Osteoblast (primary cell): ENCODE results near the gene P4HA3. TPM values are rescaled to one million over a fixed set of nuclear protein-coding genes. Genes with fewer than 3 reads are reported as not detected.

Source experiments
- DNase-seq: peaks from one replicate; pipeline ENCODE4 v3.0.0; 2011; ENCODE audit warnings: low spot score, mixed read lengths; ENCODE audit not compliant: insufficient read length; ENCODE audit errors: missing footprints
- H2AFZ ChIP-seq: 2 replicates; pipeline ENCODE4 v1.6.0; 2011; ENCODE audit warnings: mild to moderate bottlenecking, low read length
- H3K27ac ChIP-seq: 2 replicates; pipeline ENCODE4 v1.5.1; 2011; ENCODE audit warnings: mild to moderate bottlenecking, low read depth, low read length, moderate library complexity
- H3K27me3 ChIP-seq: 2 replicates; pipeline ENCODE4 v1.6.0; 2012; ENCODE audit warnings: mild to moderate bottlenecking, control low read depth, inconsistent platforms, low read length, moderate library complexity; ENCODE audit not compliant: insufficient read depth
- H3K36me3 ChIP-seq: 2 replicates; pipeline ENCODE4 v1.5.1; 2011; ENCODE audit warnings: mild to moderate bottlenecking, low read length, control low read depth, moderate library complexity; ENCODE audit not compliant: insufficient read depth
- H3K4me1 ChIP-seq: 2 replicates; pipeline ENCODE4 v1.5.1; 2011; ENCODE audit warnings: mild to moderate bottlenecking, low read length, control low read depth, moderate library complexity; ENCODE audit not compliant: insufficient read depth
- H3K4me2 ChIP-seq: 2 replicates; pipeline ENCODE4 v1.6.0; 2011; ENCODE audit warnings: mild to moderate bottlenecking, low read length; ENCODE audit not compliant: insufficient read depth
- H3K4me3 ChIP-seq: fragments of 200-600 bp; sonication (generic); 3 replicates; pipeline ENCODE4 v1.5.1; 2012; ENCODE audit warnings: mild to moderate bottlenecking, low read length, inconsistent platforms; ENCODE audit not compliant: insufficient read depth
- H3K79me2 ChIP-seq: 2 replicates; pipeline ENCODE4 v1.6.0; 2012; ENCODE audit warnings: mild to moderate bottlenecking, low read length, control low read depth, inconsistent platforms; ENCODE audit not compliant: insufficient read depth
- H3K9me3 ChIP-seq: 2 replicates; pipeline ENCODE4 v1.5.1; 2011; ENCODE audit warnings: low read depth, low read length, control low read depth
- H4K20me1 ChIP-seq: 2 replicates; pipeline ENCODE4 v1.6.0; 2012; ENCODE audit warnings: mild to moderate bottlenecking, low read length, control low read depth; ENCODE audit not compliant: insufficient read depth
- CTCF ChIP-seq: IDR thresholded peaks from 2 replicates; pipeline ENCODE4 v1.5.1; 2011; ENCODE audit warnings: mild to moderate bottlenecking, low read depth, low read length, moderate library complexity; ENCODE audit errors: extremely low read depth
- small RNA-seq: library from RNA; depleted of rRNA; stranded (forward); fragments of <200 nt; gene quantifications from one replicate; pipeline ENCODE3, GENCODE V24; 2012
- total RNA-seq: library from RNA; depleted of rRNA; stranded (reverse); fragments of >200 nt; gene quantifications from 2 replicates; pipeline ENCODE4 v1.2.3, GENCODE V29; 2012

The P4HA3 gene
- total RNA-seq, 1 donor = 8.7 TPM

- Histone ChIP-seq H3K79me2 (no peaks in the 10 kb centered on the region), H3K4me2 (no peak overlapping the region), H4K20me1 (peaks cover 3% of the 10 kb centered on the region), H3K27ac (no peak overlapping the region), H2AFZ (no peak overlapping the region), H3K4me1 (no peaks in the 10 kb centered on the region), H3K4me3 (no peak overlapping the region), H3K36me3 (peaks cover 3% of the 10 kb centered on the region), H3K9me3 (no peaks in the 10 kb centered on the region), H3K27me3 (no peaks in the 10 kb centered on the region)
- DNase-seq = peak; percentile 52
- no peak for TF ChIP-seq CTCF
Measured at GRCh38 chr11:74221816-74222215, 89.6 kb downstream of the P4HA3 start.

- H3K79me2 ChIP-seq = no peaks in the 10 kb centered on the region
- H3K4me2 ChIP-seq = no peak overlapping the region
- no peaks in the 10 kb centered on the region for H3K4me1 ChIP-seq
- H2AFZ ChIP-seq = no peak overlapping the region
- H3K36me3 ChIP-seq = peaks cover 3% of the 10 kb centered on the region
- peaks cover 3% of the 10 kb centered on the region for H4K20me1 ChIP-seq
- no peak for DNase-seq
- H3K27me3 ChIP-seq = no peaks in the 10 kb centered on the region
- H3K4me3 ChIP-seq = no peak overlapping the region
- H3K9me3 ChIP-seq = no peaks in the 10 kb centered on the region
- H3K27ac ChIP-seq = no peak overlapping the region
- no peak for TF ChIP-seq CTCF
Measured at GRCh38 chr11:74220376-74220775, 91.1 kb downstream of the P4HA3 start.

Small RNAs within 50 kb of the gene (small RNA-seq; reads per million reads assigned to genes)
- not detected for gene RF00409

Other genes starting within 250 kb of the P4HA3 start
- gene C2CD3, start 140.6 kb downstream of the P4HA3 start, total RNA-seq = 12.4 and 14.1 TPM in 2 replicates
- gene PPME1, start 140.4 kb downstream of the P4HA3 start, total RNA-seq = 16.5 and 18.5 TPM in 2 replicates
- gene PGM2L1, start 86.8 kb upstream of the P4HA3 start, total RNA-seq = 6.5 and 7.2 TPM in 2 replicates
- 1.8 and 2.4 TPM in 2 replicates for gene KCNE3, start 155.9 kb upstream of the P4HA3 start, total RNA-seq
- 5.0 and 5.1 TPM in 2 replicates for gene LIPT2, start 182.1 kb upstream of the P4HA3 start, total RNA-seq